Activated naive CD8-positive, alpha-beta T cell treated with anti-CD3 and anti-CD28 coated beads, Interleukin-2, amount 10 ng/mL, durations not matched to agents 7 days and 5 days (primary cell): Measurements from ENCODE around the gene NR4A1. TPM values are rescaled to one million over a fixed set of nuclear protein-coding genes. Genes with fewer than 3 reads are reported as not detected.

ENCODE experiments used
- ATAC-seq: fragments of 150-1000 bp; cut with Tn5 transposase; one replicate; pipeline ENCODE4 v1.10.0; 2021; ENCODE audit warnings: low read depth, moderate library complexity
- POLR2A ChIA-PET: fragments of 350-600 bp; sonication (Branson Sonifier 250); formaldehyde crosslinking; loops from one replicate; lab custom pipeline; 2021; ENCODE audit warnings: antibody characterized with exemption; lab: Charles Lee
- DNase-seq: peaks from one replicate; pipeline ENCODE4 v3.0.0; 2021
- H3K27ac Mint-ChIP-seq: one replicate; pipeline ENCODE4 v1.8.0; 2022; ENCODE audit warnings: mild to moderate bottlenecking, mixed read lengths
- H3K27me3 Mint-ChIP-seq: one replicate; pipeline ENCODE4 v1.8.0; 2022; ENCODE audit warnings: mild to moderate bottlenecking, moderate library complexity, mixed read lengths
- H3K36me3 Mint-ChIP-seq: one replicate; pipeline ENCODE4 v1.8.0; 2021; ENCODE audit warnings: mild to moderate bottlenecking, mixed read lengths
- H3K4me1 Mint-ChIP-seq: one replicate; pipeline ENCODE4 v1.8.0; 2021; ENCODE audit warnings: mixed read lengths
- H3K4me3 Mint-ChIP-seq: one replicate; pipeline ENCODE4 v1.8.0; 2022; ENCODE audit warnings: mild to moderate bottlenecking, moderate library complexity, mixed read lengths
- H3K9me3 Mint-ChIP-seq: one replicate; pipeline ENCODE4 v1.8.0; 2021; ENCODE audit warnings: mixed read lengths
- total RNA-seq, 2 experiments: library from RNA; stranded (reverse); gene quantifications; one replicate each; pipeline ENCODE4 v1.2.3, GENCODE V29; 2021

The NR4A1 gene
- total RNA-seq, 2 experiments from 2014 or later: 8.6 to 8.8 TPM

DNA sequence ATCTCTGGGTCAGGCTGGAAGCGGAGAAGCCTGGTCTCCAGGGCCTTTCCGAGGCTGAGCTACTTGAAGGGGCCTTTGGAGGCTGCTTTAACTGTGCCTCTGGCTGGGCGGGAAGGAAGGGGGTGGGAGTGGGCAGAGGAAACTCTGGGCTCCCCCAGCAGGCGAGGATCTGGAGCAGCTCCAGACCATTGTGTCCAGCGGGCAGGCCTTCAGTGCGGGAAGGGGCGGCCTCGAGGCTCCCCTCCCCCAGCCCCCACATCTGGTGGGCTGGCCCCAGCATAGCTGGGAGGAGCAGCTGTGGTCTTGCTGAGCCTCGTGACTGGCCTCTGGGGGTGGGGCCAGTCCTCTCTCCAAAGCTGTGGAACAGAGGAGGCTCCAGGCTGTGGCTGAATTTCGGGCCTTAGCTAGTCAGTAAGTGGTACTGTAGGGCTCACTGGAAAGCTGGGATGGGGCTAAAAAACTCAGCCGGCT is 41.1 kb upstream of the NR4A1 start:
- H3K27me3 Mint-ChIP-seq: peaks cover 8% of the 10 kb centered on the region
- H3K4me3 Mint-ChIP-seq: no peak overlapping the region
- peaks cover 22% of the 10 kb centered on the region for H3K4me1 Mint-ChIP-seq
- POLR2A ChIA-PET: interaction anchor here (8.5 kb wide), 1 partner anchor 11 kb away, joined by 155 read pairs; no protein-coding TSS in a partner anchor
- no peaks in the 10 kb centered on the region for H3K9me3 Mint-ChIP-seq
- ATAC-seq (no peak), DNase-seq (no peak)
- H3K27ac Mint-ChIP-seq: no peak overlapping the region
- peaks cover 5% of the 10 kb centered on the region for H3K36me3 Mint-ChIP-seq

DNA sequence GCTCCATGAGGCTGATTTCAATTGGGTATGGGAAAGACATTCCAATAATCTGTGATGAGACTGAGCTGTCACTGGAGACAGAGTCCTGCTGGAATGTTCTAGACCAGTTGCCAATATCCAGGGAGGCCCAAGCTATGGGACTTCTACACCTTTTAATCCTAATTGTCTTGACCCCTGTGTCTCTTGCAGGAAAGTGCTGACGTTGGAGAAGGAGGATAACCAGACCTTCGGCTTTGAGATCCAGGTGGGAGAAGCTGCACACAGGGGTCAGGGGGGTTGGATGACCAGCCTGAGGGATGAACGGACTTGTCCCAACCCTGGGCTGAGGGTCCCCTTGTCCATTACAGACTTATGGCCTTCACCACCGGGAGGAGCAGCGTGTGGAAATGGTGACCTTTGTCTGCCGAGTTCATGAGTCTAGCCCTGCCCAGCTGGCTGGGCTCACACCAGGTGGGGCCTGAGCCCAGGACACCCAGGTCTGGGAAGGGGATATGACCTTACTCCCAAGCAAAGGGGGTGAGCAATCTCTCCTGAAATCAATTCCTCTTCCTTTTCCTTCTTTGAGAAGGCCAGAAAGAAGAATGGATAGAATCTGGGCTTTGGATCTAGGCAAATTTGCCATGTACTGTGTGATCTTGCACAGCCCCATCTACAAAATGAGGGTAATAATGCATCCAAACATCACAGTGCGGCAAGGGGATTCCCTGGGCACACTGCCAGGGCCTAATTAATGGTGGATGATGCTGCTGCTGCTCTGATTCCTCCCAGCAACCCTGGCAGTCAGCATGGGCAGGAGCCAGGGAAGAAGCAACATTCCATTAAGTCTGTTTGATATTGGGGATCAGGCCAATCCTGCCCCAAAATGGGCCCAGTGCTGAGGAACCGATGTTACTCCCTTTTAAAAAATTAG is 40.3 kb upstream of the NR4A1 start:
- POLR2A ChIA-PET: interaction anchor here (0.6 to 8.5 kb wide), 2 partner anchors 10 to 12 kb away, joined by 3 to 155 read pairs; no protein-coding TSS in a partner anchor
- no peak overlapping the region for H3K4me3 Mint-ChIP-seq
- H3K27me3 Mint-ChIP-seq: peaks cover 6% of the 10 kb centered on the region
- ATAC-seq: no peak
- H3K36me3 Mint-ChIP-seq: peaks cover 5% of the 10 kb centered on the region
- no peak overlapping the region for H3K27ac Mint-ChIP-seq
- H3K4me1 Mint-ChIP-seq: peaks cover 17% of the 10 kb centered on the region
- H3K9me3 Mint-ChIP-seq: no peaks in the 10 kb centered on the region
- DNase-seq: no peak

DNA sequence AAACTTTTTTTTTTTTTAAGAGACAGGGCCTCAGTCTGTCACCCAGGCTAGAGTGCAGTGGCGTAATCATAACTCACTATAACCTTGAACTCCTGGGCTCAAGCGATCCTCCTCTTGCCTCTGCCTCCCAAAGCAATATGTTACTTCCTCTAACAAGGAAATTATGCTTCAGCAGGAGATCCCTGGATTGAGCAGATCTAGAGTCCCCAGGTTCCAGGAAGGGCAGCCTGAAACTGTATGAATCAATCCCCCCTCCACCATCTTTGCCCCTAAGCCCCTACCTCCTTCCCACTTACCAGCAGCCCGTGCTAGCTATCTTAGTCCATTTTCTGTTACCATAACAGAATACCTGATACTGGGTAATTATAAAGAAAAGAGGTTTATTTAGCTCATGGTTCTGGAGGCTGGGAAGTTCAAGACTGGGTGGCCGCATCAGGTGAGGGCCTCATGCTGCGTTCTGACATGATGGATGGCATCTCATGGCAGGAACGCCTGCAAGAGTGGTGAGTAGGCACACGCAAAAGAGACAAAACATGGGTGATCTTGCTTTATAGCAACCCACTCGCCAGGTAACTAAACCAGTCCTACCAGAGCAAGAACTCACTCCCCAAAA is 39.5 kb upstream of the NR4A1 start:
- H3K4me1 Mint-ChIP-seq: peaks cover 13% of the 10 kb centered on the region
- DNase-seq (no peak), ATAC-seq (no peak)
- no peaks in the 10 kb centered on the region for H3K27me3 Mint-ChIP-seq
- no peak overlapping the region for H3K4me3 Mint-ChIP-seq
- POLR2A ChIA-PET: interaction anchor here (0.6 kb wide), 1 partner anchor 11 kb away, joined by 3 read pairs; no protein-coding TSS in a partner anchor
- H3K27ac Mint-ChIP-seq: no peak overlapping the region
- peaks cover 5% of the 10 kb centered on the region for H3K36me3 Mint-ChIP-seq
- no peaks in the 10 kb centered on the region for H3K9me3 Mint-ChIP-seq

DNA sequence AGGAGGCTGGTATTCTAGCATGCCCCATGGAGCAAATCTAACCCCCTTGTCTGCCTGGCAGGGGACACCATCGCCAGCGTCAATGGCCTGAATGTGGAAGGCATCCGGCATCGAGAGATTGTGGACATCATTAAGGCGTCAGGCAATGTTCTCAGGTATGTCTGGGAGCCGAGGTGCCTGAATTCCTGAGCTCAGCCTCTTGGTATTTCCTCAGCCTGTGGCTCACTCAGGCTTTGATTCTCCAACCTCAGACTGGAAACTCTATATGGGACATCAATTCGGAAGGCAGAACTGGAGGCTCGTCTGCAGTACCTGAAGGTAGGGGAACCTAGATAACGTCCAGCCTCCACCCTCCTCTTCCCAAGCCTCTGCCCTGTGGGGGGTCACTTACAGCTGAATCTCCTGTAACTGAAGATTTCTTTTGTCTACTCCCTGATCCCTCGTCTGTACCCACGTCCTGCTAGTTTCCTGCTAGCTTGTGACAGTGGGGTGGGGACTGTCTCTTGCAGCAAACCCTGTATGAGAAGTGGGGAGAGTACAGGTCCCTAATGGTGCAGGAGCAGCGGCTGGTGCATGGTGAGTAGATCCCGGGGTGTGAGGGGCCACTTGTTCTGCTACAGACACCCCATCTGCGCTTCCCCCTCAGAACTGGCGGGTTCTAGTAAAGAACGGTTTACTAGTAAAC is 37.5 kb upstream of the NR4A1 start:
- no peaks in the 10 kb centered on the region for H3K9me3 Mint-ChIP-seq
- POLR2A ChIA-PET: interaction anchor here (1.5 kb wide), 1 partner anchor 9 kb away, joined by 5 read pairs; no protein-coding TSS in a partner anchor
- no peak overlapping the region for H3K27ac Mint-ChIP-seq
- H3K36me3 Mint-ChIP-seq: peaks cover 3% of the 10 kb centered on the region
- ATAC-seq: no peak
- no peak for DNase-seq
- H3K4me1 Mint-ChIP-seq: peaks cover 7% of the 10 kb centered on the region
- no peak overlapping the region for H3K4me3 Mint-ChIP-seq
- H3K27me3 Mint-ChIP-seq: no peaks in the 10 kb centered on the region

DNA sequence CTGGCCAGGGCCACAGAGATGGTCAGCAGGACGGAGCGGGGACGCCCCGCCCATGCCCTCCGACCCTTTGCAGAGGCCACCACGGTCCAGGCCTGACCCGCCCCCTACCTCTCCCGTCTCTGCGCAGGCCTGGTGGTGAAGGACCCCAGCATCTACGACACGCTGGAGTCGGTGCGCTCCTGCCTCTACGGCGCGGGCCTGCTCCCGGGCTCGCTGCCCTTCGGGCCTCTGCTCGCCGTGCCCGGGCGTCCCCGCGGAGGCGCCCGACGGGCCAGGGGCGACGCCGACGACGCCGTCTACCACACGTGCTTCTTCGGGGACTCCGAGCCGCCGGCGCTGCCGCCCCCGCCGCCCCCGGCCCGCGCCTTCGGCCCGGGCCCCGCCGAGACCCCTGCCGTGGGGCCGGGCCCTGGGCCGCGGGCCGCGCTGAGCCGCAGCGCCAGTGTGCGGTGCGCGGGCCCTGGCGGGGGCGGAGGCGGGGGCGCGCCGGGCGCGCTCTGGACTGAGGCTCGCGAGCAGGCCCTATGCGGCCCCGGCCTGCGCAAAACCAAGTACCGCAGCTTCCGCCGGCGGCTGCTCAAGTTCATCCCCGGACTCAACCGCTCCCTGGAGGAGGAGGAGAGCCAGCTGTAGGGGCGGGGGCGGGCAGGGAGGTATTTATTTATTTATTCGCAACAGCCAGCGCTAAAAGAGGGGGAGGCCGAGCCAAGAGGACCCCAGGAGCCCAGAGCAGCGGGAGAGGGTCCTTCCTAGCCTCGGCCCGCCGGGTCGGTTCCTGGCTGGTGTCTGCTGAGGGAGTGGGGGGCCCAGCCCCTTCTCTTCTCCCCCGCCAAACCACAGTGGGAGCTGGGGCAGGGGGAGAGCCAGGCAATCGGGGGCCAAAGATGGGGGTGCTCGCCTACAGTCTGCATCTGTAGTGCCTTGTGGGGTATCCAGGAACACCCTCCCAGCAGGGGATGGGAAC is 36.4 kb upstream of the NR4A1 start:
- peaks cover 4% of the 10 kb centered on the region for H3K4me1 Mint-ChIP-seq
- H3K36me3 Mint-ChIP-seq: peaks cover 3% of the 10 kb centered on the region
- POLR2A ChIA-PET: interaction anchor here (0.6 to 1.5 kb wide), 3 partner anchors 8 to 1334 kb away, joined by 3 to 6 read pairs (median 5); no protein-coding TSS in a partner anchor
- no peaks in the 10 kb centered on the region for H3K9me3 Mint-ChIP-seq
- ATAC-seq (no peak), DNase-seq (no peak)
- H3K27ac Mint-ChIP-seq: no peak overlapping the region
- H3K27me3 Mint-ChIP-seq: no peaks in the 10 kb centered on the region
- no peak overlapping the region for H3K4me3 Mint-ChIP-seq

DNA sequence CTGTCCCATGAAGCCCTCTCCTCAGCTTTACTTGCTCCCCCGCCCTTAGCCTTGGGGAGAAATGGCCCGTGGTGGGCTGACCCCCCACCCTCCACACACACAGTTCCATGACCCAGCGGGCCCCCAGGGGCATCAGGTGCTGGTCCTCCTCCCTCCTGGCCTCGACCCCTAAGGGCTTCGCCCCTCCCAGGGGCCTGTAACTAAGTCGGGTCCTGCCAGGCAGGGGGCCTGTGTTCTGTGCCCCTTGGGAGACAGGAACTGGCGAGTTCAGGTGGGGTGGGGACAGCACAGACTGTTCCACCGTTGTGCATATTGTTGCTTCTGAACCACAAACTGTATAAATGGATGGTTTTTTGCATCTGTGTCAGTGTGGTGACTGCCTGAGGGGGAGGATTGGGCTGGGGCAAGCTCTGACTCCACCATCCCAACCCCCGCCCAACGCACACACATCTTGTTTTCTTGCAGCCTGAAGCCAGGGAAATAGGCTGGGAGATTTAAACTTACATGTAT is 35.7 kb upstream of the NR4A1 start:
- DNase-seq (no peak), ATAC-seq (no peak)
- Mint-ChIP-seq H3K36me3 (peaks cover 3% of the 10 kb centered on the region), H3K4me3 (no peak overlapping the region), H3K27me3 (no peaks in the 10 kb centered on the region), H3K27ac (no peak overlapping the region), H3K9me3 (no peaks in the 10 kb centered on the region), H3K4me1 (peaks cover 10% of the 10 kb centered on the region)
- POLR2A ChIA-PET: interaction anchor here (0.6 to 10.7 kb wide), 3 partner anchors 8 to 1333 kb away, joined by 3 to 155 read pairs (median 6); partner anchors contain the start of gene TAMALIN

DNA sequence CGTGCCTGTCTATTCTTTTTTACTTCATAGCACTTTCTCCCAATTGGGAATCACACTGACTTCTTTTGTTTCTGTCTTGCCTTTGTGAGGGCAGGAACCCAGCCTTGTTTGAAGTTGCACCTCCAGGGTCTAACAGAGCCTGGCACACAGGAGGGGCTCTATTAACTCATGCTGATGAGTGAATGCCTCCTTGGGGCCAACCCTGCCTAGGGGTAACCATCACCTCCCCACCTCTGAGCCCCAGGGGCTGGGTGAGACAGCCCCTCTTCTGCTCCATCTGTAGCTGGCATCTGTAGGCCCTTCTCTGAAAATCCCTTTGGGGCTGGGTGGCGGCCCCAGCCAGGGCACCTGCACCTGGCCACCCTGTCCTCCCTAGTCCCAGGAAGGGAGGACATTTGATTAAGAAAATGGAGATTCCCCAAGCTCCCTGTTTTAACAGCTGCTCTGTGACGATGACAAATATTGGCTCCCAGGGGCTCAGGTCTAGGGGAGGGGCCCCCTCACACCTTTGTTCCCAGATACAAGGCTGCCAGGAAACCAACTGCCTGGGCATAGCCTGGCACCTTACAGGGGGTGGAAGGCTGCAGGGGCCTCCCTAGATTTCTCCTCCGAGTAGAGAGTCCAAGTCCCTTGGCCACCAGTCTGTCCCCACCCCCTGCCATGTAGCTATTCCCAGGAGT is 32.7 kb upstream of the NR4A1 start:
- POLR2A ChIA-PET: interaction anchor here (10.7 kb wide), 1 partner anchor 12 kb away, joined by 155 read pairs; the partner anchor contains the start of gene TAMALIN
- Mint-ChIP-seq H3K9me3 (no peaks in the 10 kb centered on the region), H3K4me3 (no peak overlapping the region), H3K27me3 (no peaks in the 10 kb centered on the region), H3K4me1 (peaks cover 21% of the 10 kb centered on the region), H3K27ac (no peak overlapping the region), H3K36me3 (no peaks in the 10 kb centered on the region)
- ATAC-seq (no peak), DNase-seq (no peak)

DNA sequence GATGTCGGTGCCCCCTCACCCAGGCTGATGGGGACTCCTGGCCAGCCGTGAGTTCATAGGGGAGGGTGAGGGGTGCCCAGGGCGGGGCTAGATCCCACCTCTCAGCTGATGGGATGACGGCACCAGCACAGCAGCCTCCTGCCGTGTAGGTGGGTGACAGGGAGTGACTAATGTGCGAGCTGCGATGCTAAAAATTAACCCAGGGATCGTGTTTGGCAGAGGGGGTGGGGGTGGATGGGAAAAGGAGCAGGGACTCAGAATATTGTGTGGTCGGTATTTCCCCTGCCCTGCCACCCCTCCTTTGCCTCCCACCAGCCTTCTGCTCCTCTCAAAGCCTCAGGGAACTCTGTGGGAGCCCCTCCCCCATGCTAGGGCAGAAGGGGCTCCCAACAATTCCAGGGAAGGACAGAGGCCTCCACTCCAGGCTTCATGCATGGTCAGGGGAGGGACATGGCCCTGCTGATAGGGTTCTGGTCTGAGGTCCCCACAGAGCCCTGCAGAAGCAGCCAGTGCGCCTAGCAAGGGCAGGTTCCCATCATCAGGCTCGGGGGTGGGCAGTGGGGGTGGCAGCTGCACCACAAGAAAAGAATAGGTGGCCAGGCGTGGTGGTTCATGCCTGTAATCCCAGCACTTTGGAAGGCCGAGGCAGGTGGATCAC is 32.0 kb upstream of the NR4A1 start:
- DNase-seq (no peak), ATAC-seq (no peak)
- POLR2A ChIA-PET: interaction anchor here (6.9 to 10.7 kb wide), 2 partner anchors 12 to 27 kb away, joined by 64 to 155 read pairs; partner anchors contain the start of gene TAMALIN
- Mint-ChIP-seq H3K27me3 (no peaks in the 10 kb centered on the region), H3K4me1 (peaks cover 20% of the 10 kb centered on the region), H3K36me3 (no peaks in the 10 kb centered on the region), H3K9me3 (no peaks in the 10 kb centered on the region), H3K4me3 (no peak overlapping the region), H3K27ac (no peak overlapping the region)

DNA sequence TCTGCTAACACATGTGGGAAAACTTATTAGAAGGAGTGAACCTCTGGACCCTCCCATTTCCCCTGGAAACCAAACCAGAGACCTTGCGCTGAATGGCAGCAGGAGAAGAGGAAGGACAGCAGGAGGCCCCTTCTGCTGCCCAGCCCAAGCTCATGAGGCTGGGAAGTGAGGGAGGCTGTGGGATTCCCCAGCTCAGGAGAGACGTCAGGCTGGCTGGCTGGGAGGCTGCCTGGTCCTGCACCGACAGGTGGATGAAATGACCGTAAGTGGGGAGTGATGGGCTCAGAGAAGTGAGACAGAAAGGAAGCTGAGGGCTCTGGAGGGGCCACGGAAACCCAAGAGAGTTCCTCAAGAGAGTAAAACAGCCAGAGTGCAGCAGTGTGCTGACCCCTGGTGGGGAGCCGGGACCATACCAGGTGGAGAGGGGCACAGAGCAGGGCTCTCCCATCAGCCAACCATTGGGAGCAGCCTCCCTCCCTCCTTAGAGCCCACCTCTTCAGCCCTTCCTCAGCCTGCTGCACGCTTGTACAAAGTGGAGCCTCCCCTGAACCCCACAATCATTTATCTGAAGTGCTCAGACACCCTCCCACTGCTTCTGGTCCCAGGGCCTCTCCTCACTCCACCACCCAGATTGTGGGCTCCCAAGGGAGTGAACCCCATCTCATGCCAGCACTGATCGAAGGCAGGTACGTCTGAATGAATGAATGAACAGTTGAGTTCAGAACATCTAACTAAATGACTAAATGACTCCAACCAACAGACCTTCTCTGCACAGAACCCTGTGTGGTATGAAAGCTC is 30.5 kb upstream of the NR4A1 start:
- Mint-ChIP-seq H3K36me3 (no peaks in the 10 kb centered on the region), H3K9me3 (no peaks in the 10 kb centered on the region), H3K4me1 (peaks cover 26% of the 10 kb centered on the region), H3K27ac (peak overlapping the region; percentile 73), H3K4me3 (peak overlapping the region; percentile 77), H3K27me3 (no peaks in the 10 kb centered on the region)
- peak; percentile 77 for DNase-seq
- POLR2A ChIA-PET: interaction anchor here (3.6 to 10.7 kb wide), 3 partner anchors 14 to 49 kb away, joined by 20 to 155 read pairs (median 64); partner anchors contain the start of genes ATG101 and TAMALIN
- ATAC-seq: peak; percentile 40

DNA sequence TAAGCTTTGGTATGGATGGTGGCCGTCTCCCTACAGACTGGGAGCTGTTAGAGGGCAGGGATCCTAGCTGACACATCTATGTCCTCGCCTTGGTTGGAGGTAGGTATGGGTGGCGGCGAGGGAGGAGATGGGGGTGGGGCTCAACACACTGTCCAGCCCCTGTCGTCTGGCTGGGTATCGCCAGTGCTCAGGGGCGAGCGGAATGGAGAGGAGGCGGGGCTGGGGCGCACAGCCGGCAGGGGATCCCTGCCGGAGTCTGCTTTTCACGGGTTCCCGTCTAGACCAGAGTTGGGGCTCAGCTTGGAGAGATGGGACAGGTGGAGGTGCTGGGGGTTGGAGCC is 28.4 kb upstream of the NR4A1 start:
- Mint-ChIP-seq H3K9me3 (no peaks in the 10 kb centered on the region), H3K4me1 (peaks cover 30% of the 10 kb centered on the region), H3K4me3 (peak overlapping the region; percentile 91), H3K27me3 (no peaks in the 10 kb centered on the region), H3K36me3 (no peaks in the 10 kb centered on the region), H3K27ac (peak overlapping the region; percentile 82)
- DNase-seq (no peak), ATAC-seq (peak; percentile 3)
- POLR2A ChIA-PET: interaction anchor here (0.7 to 10.7 kb wide), 20 partner anchors 9 to 202 kb away, joined by 3 to 155 read pairs (median 4); partner anchors contain the start of genes ATG101, NR4A1 and TAMALIN
